Neural cell (in vitro differentiated cells): Measurements from ENCODE around the gene NT5DC3. TPM values are rescaled to one million over a fixed set of nuclear protein-coding genes. Genes with fewer than 3 reads are reported as not detected.

ENCODE experiments used
- H2AFZ ChIP-seq: fragments of 200-600, 300-800 bp; sonication (generic), shearing (Covaris generic); 2 replicates; pipeline ENCODE4 v1.6.0; 2014; ENCODE audit warnings: low read depth, mild to moderate bottlenecking, antibody characterized with exemption, low read length, moderate library complexity
- H3F3A ChIP-seq: fragments of 200-600 bp; shearing (Covaris generic); 2 replicates; pipeline ENCODE4 v1.6.1; 2016; ENCODE audit warnings: mild to moderate bottlenecking, moderate library complexity, mixed read lengths, antibody characterized with exemption, low read length; ENCODE audit not compliant: insufficient read depth, poor library complexity, severe bottlenecking
- H3K27ac ChIP-seq: fragments of 200-600, 300-800 bp; sonication (generic), shearing (Covaris generic); 2 replicates; pipeline ENCODE4 v1.5.1; 2014; ENCODE audit warnings: mild to moderate bottlenecking, low read length, moderate library complexity
- H3K27me3 ChIP-seq: fragments of 300-800, 200-600 bp; sonication (generic), shearing (Covaris generic); 2 replicates; pipeline ENCODE4 v1.6.0; 2014; ENCODE audit warnings: mild to moderate bottlenecking, low read depth, low read length, moderate library complexity; ENCODE audit not compliant: insufficient read depth
- H3K36me3 ChIP-seq: fragments of 300-800, 200-600 bp; sonication (generic), shearing (Covaris generic); 2 replicates; pipeline ENCODE4 v1.5.1; 2014; ENCODE audit warnings: mild to moderate bottlenecking, antibody characterized with exemption, low read length, moderate library complexity; ENCODE audit not compliant: insufficient read depth
- H3K4me2 ChIP-seq: fragments of 300-800, 200-600 bp; sonication (generic), shearing (Covaris generic); 2 replicates; pipeline ENCODE4 v1.6.0; 2014; ENCODE audit warnings: mild to moderate bottlenecking, low read length
- H3K4me3 ChIP-seq: fragments of 300-800, 200-600 bp; sonication (generic), shearing (Covaris generic); 2 replicates; pipeline ENCODE4 v1.5.1; 2014; ENCODE audit warnings: mild to moderate bottlenecking, low read length, moderate library complexity
- H3K79me2 ChIP-seq: fragments of 200-600 bp; shearing (Covaris generic); replicated peaks from 2 replicates; pipeline ENCODE4 v1.6.0; 2014; ENCODE audit warnings: mild to moderate bottlenecking, low read length, moderate library complexity; ENCODE audit not compliant: insufficient read depth
- H3K9ac ChIP-seq: fragments of 300-800, 200-600 bp; sonication (generic), shearing (Covaris generic); 2 replicates; pipeline ENCODE4 v1.6.1; 2016; ENCODE audit warnings: mild to moderate bottlenecking, low read length, mixed read lengths
- H3K9me2 ChIP-seq: fragments of 200-600 bp; shearing (Covaris generic); 2 replicates; pipeline ENCODE4 v1.6.1; 2016; ENCODE audit warnings: mild to moderate bottlenecking, low read length, mixed read lengths; ENCODE audit not compliant: insufficient read depth
- H3K9me3 ChIP-seq: fragments of 200-600, 300-800 bp; sonication (generic), shearing (Covaris generic); 2 replicates; pipeline ENCODE4 v1.6.1; 2016; ENCODE audit warnings: mild to moderate bottlenecking, mixed run types, low read length, moderate library complexity, mixed read lengths
- H4K20me1 ChIP-seq: fragments of 200-600 bp; shearing (Covaris generic); 2 replicates; pipeline ENCODE4 v1.6.1; 2016; ENCODE audit warnings: mild to moderate bottlenecking, mixed run types; ENCODE audit not compliant: insufficient read depth
- CTCF ChIP-seq: fragments of 450-650 bp; IDR thresholded peaks from 2 replicates; pipeline ENCODE4 v1.5.1; 2014; ENCODE audit warnings: antibody characterized with exemption, mild to moderate bottlenecking, moderate library complexity; ENCODE audit not compliant: poor library complexity, severe bottlenecking
- EP300 ChIP-seq: fragments of 450-650 bp; conservative IDR thresholded peaks from 2 replicates; pipeline ENCODE4 v1.6.1; 2014; ENCODE audit warnings: antibody characterized with exemption, mild to moderate bottlenecking, moderate library complexity; ENCODE audit not compliant: poor library complexity, severe bottlenecking
- EZH2 ChIP-seq: fragments of 200-600, 300-800 bp; shearing (Covaris generic), sonication (generic); IDR thresholded peaks from 2 replicates; pipeline ENCODE4 v1.6.1; 2014; ENCODE audit warnings: antibody characterized with exemption, low read length, borderline replicate concordance, mild to moderate bottlenecking; ENCODE audit not compliant: insufficient read depth, poor library complexity, severe bottlenecking
- MXI1 ChIP-seq: fragments of 450-650 bp; conservative IDR thresholded peaks from 2 replicates; pipeline ENCODE4 v1.6.1; 2014; ENCODE audit warnings: antibody characterized with exemption, mild to moderate bottlenecking; ENCODE audit not compliant: poor library complexity, severe bottlenecking
- POLR2AphosphoS5 ChIP-seq: IDR thresholded peaks from 2 replicates; pipeline ENCODE4 v1.6.1; 2012
- RAD21 ChIP-seq: fragments of 450-650 bp; conservative IDR thresholded peaks from 2 replicates; pipeline ENCODE4 v1.6.1; 2014; ENCODE audit warnings: antibody characterized with exemption, mild to moderate bottlenecking, moderate library complexity
- REST ChIP-seq: IDR thresholded peaks from 2 replicates; pipeline ENCODE4 v1.6.1; 2012; ENCODE audit warnings: borderline replicate concordance
- SMC3 ChIP-seq: fragments of 450-650 bp; conservative IDR thresholded peaks from 2 replicates; pipeline ENCODE4 v1.6.1; 2014; ENCODE audit warnings: antibody characterized with exemption, mild to moderate bottlenecking, moderate library complexity; ENCODE audit not compliant: poor library complexity
- TAF1 ChIP-seq: IDR thresholded peaks from 2 replicates; pipeline ENCODE4 v1.6.1; 2012; ENCODE audit warnings: low read depth
- polyA plus RNA-seq: library from polyadenylated mRNA; depleted of rRNA; stranded (reverse); fragments of >200 nt; gene quantifications from 2 replicates; pipeline ENCODE4 v1.2.3, GENCODE V29; 2014

NT5DC3 gene
- polyA plus RNA-seq, 1 donor from 2014 or later = 4.0 TPM

GRCh38 chr12:103823871-103824270 is 17.2 kb downstream of the NT5DC3 start:
- H3K4me2 ChIP-seq = no peak overlapping the region
- H3F3A ChIP-seq = no peaks in the 10 kb centered on the region
- H2AFZ ChIP-seq = no peak overlapping the region
- H3K36me3 ChIP-seq = no peaks in the 10 kb centered on the region
- no peaks in the 10 kb centered on the region for H3K9me2 ChIP-seq
- H3K4me3 ChIP-seq = no peak overlapping the region
- no peak overlapping the region for H3K9ac ChIP-seq
- H3K9me3 ChIP-seq = no peaks in the 10 kb centered on the region
- no peaks in the 10 kb centered on the region for H4K20me1 ChIP-seq
- no peak overlapping the region for H3K27ac ChIP-seq
- H3K27me3 ChIP-seq = no peaks in the 10 kb centered on the region
- TF ChIP-seq REST = no peak
- TF ChIP-seq EZH2 = no peak
- H3K79me2 ChIP-seq = no peaks in the 10 kb centered on the region

- Histone ChIP-seq H3K27me3 (no peaks in the 10 kb centered on the region), H3K79me2 (no peaks in the 10 kb centered on the region), H3K9ac (no peak overlapping the region), H3K9me3 (no peaks in the 10 kb centered on the region), H3F3A (no peaks in the 10 kb centered on the region), H3K36me3 (no peaks in the 10 kb centered on the region), H3K4me2 (no peak overlapping the region), H3K27ac (no peak overlapping the region), H2AFZ (no peak overlapping the region), H4K20me1 (no peaks in the 10 kb centered on the region), H3K9me2 (no peaks in the 10 kb centered on the region), H3K4me3 (no peak overlapping the region)
- TF ChIP-seq REST = no peak
- no peak for TF ChIP-seq EP300
- no peak for TF ChIP-seq EZH2
- no peak for TF ChIP-seq CTCF
- no peak for TF ChIP-seq SMC3
- TF ChIP-seq MXI1 = no peak
- no peak for TF ChIP-seq RAD21
- no peak for TF ChIP-seq POLR2AphosphoS5
- TF ChIP-seq TAF1 = no peak
Observed at GRCh38 chr12:103821773-103822172, 19.3 kb downstream of the NT5DC3 start.
